AG09319 (cell line): ENCODE data around the gene SLC9A9.

ENCODE experiments used
- DNase-seq: peaks from one replicate; pipeline ENCODE4 v3.0.0-alpha.2; 2010; ENCODE audit warnings: low read depth; ENCODE audit errors: extremely low read depth
- CTCF ChIP-seq: IDR thresholded peaks from 2 replicates; pipeline ENCODE4 v1.5.1; 2011; ENCODE audit warnings: low read depth, mild to moderate bottlenecking, inconsistent platforms, low read length, moderate library complexity

SLC9A9 gene

DNA sequence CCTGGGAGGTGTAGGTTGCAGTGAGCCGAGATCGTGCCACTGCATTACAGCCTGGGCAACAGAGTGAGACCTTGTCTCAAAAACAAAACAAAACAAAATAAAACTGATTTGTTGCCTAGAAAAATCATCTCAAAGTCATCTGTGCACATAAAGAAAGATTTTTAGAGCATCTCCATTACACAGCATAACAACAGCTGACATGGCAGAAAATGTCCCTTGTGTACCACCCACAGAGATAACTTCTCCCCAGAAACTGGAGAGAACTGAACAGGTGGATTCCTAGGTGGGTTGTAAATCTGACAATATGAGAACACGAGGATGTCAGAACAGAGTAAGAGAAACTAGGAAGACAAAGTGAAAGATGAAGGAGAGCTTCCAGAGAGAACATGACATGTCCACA, 207.5 kb downstream of the SLC9A9 start:
- no peak for DNase-seq
- no peak for TF ChIP-seq CTCF

DNA sequence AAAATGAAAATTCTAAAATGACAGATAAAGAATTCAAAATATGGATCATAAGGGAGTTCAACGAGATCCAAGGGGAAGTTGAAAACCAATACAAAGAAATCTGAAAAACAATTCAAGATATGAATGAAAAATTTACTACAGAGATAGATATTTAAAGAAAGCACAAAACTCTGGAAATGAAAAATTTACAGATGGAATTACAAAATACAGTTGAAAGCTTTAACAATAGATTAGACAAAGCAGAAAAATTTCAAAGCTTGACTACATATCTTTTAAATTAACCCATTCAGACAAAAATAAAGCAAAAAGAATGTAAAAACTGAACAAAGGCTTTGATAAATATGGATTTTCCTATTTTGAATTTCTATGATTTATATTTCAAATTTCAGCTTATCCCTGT, 211.1 kb downstream of the SLC9A9 start:
- TF ChIP-seq CTCF, result no peak
- DNase-seq, result no peak

GRCh38 chr3:143634991-143635390, 213.3 kb downstream of the SLC9A9 start:
- TF ChIP-seq CTCF, result no peak
- no peak for DNase-seq

DNA sequence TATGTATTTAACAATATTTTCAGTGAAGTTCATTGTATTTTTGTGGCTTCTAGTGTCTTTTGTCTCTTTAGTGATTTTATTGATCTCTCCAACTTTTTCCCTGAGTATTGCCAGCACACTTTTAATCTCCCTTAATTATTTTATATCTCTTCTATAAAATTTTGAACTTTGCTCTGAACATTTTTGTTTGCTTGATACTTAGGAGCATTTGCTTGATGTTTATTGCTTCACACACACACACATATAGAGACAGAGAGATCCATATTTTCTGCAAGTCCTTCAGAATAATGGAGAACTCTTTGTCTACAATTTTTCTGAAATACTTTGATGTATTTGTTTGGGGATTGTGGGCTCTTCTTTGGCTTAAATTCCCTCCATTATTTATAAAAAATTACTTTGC, 213.8 kb downstream of the SLC9A9 start:
- no peak for DNase-seq
- no peak for TF ChIP-seq CTCF

- DNase-seq, result no peak
These were observed 214.5 kb downstream of the SLC9A9 start for GRCh38 chr3:143633816-143634215.

GRCh38 chr3:143629726-143630125, 218.5 kb downstream of the SLC9A9 start:
- TF ChIP-seq CTCF, result no peak
- DNase-seq, result no peak

More at GRCh38 chr3:143633816-143634215, 214.5 kb downstream of the SLC9A9 start:
- no peak for TF ChIP-seq CTCF

DNA sequence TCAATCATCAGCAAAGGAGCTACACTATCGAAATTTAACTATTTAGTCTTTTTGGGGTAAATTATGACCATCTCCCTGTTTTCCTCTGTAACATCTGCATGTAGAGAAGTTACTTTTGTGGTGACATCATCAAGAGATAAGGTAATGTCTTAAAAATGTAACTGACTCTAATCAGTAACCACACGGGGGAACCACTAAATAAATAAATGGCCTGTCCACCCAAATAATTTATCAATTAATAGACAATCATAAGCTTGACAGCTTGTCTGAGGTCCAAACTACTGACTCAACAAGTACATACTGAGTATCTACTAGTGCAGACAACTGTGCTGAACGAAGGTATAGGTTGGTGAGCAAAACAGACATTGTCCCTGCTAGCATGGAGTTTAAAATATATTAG, 219.3 kb downstream of the SLC9A9 start:
- TF ChIP-seq CTCF, result no peak
- no peak for DNase-seq
